COR-L47 (cell line): ENCODE measurements around the gene EFR3B.
"Not testable (repeated sequence)": the region's sequence is repeated elsewhere in the genome, so short reads cannot be mapped to it uniquely, and the experiment has no call there.

ENCODE experiments used
- DNase-seq: peaks from one replicate; lab custom pipeline; 2025; lab: John Stamatoyannopoulos, UW

EFR3B gene

DNA sequence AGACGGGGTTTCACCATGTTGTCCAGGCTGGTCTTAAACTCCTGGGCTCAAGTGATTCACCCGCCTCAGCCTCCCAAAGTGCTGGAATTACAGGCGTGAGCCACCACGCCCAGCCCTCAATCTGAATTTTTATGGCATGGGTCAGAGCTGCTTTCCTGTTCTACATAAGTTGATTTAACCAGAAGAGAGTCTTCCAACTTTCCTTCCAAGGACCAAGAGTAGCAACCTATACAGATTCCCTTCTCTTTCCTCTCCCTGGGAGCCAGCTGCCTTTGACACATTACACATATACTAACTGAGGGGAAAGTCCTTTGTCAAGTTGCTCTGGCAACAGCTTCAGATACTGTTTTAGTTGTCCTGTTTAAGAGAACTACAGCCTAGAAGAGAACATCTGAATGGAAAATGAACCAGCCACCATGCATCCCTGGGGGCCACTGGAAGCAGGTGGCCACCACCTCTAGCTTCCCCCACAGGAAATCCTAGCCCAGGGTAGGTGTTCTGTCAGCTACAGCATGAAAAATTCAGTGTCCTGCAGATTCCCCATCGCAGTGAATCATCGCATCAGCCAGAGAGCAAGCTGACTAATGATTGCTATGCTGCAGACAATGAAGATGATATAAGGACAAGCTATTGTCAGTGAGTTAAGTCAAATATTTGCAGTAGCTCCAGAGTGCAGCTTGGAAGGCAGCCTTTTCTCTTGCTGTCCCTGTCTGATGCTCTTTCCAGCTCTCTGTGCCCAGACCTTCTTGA is 63.6 kb downstream of the EFR3B start:
- DNase-seq, result peak; percentile 83

DNA sequence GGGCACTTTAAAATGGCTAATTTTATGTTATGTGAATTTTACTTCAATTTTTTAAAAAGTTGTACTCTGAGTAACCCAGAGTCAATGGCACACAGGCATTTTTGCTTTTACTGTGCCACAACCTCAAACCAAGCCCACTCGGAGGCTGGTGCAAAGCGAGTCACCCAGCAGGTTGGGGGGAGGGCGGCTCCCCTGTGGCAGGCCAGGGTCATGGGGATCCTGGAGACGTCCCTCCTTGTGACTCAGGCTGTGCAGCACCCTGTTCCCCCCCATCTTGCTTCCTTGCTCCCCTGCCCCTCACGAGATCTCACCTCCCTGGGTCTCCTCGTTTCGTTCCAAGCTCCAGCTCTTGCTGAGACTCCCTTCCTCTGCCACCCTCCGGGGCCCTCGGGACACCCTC is 67.9 kb downstream of the EFR3B start:
- no peak for DNase-seq

- DNase-seq, result no peak
Observed at GRCh38 chr2:25112113-25112512, 70.2 kb downstream of the EFR3B start.

GRCh38 chr2:25115249-25115883 is 73.5 kb downstream of the EFR3B start:
- DNase-seq, result no peak

GRCh38 chr2:25115902-25116301 is 74.0 kb downstream of the EFR3B start:
- no peak for DNase-seq

GRCh38 chr2:25116956-25117355 is 75.1 kb downstream of the EFR3B start:
- no peak for DNase-seq

DNA sequence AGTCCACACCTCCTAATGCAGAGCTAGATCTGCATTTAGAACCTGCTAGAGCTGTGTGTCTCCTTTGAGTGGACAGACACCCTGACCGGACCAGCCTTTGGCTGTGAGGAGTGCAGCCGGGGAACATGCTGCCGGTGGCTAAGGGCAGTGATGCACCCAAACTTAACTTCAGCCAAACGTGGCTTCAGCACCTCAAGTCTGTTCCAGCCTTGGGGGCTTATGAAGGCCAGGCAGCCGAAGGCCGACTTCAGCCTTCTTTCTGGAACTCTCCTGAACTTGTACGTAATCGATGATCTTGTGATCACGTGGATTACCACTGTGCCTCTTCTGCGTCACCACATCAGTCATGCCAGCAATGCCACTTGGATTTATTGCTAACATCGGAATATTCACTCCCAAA is 77.4 kb downstream of the EFR3B start:
- DNase-seq, result no peak

DNA sequence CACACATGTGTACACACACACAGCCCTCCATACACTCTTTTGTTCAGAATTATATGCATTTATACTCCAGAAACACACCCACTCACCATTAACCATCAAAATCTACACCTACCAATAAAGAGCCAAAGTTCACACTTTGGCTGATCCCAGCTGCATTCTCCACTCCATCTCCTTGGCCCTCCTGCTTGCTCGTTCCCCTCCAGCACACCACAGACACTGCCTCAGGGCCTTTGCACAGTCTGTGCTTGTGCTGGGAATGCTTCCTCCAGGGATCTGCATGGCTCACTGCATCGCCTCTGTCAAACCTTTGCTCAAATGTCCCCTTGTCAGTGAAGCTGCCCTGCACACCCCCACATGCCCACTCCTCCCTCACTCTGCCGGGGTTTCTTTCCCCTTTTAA is 80.5 kb downstream of the EFR3B start:
- DNase-seq, result no peak

- DNase-seq, result no peak
Observed at GRCh38 chr2:25123682-25124081, 81.8 kb downstream of the EFR3B start.

- DNase-seq, result no peak
Observed at GRCh38 chr2:25125189-25125588, 83.3 kb downstream of the EFR3B start.

DNA sequence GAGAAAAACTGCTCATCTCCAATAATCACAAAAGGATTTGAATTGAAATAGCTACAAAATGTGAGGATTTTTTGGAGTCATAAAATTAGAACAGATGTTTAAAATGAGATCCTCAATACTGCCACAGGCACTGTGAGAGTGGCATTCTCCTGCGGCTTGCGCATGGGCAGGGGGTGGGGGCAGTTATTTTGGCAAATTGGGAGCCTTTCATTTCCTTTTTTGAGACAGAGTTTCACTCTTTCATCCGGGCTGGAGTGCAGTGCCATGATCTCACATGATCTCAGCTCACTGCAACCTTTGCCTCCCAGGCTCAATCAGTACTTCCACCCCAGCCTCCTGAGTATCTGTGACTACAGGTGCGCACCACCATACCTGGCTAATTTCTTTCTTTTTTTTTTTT is 84.1 kb downstream of the EFR3B start:
- no peak for DNase-seq

- not testable (repeated sequence) for DNase-seq
Observed at GRCh38 chr2:25127071-25127470, 85.2 kb downstream of the EFR3B start.

GRCh38 chr2:25127646-25128045 is 85.8 kb downstream of the EFR3B start:
- no peak for DNase-seq

DNA sequence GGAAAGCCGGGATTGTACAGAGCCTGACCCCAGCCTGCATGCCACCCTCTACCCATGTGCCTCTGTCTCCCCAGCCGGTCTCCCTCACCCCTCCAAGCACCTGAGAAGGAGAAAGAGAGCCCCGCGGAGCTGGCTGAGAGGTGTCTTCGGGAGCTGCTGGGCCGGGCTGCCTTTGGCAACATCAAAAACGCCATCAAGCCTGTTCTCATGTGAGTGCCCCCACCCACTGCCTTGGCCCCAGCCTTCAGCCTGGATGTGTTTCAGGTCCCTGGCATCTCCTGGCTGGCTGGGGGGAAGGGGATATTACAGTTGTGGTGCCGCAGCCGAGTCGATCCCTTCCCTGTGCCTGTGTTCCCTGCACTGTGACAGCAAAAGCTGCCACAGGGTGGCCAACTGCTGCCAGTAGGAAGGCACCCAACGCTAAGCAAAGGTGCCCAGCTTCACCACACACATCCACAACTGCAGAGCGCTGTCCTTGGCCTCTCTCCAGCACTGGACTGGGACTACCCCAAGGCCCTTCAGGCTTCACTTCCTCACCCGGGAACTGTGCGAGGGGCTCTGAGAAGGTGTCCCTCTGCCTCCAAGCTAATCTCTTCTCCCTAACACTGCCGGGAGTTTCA is 88.1 kb downstream of the EFR3B start:
- no peak for DNase-seq

DNA sequence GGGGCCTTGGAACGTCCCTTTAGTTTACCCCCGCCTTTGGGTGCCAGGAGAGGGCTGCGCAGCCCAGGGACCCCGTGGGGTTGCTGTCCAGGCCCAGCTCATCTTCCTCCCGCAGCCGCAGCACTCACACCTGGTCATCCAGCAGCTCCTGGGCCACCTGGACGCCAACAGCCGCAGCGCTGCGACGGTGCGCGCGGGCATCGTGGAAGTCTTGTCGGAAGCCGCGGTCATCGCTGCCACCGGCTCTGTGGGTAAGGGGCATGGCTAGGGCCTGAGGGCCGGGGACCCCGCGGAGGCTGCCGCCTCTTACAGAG is 89.3 kb downstream of the EFR3B start:
- DNase-seq, result no peak

GRCh38 chr2:25131567-25132298 is 89.9 kb downstream of the EFR3B start:
- no peak for DNase-seq

DNA sequence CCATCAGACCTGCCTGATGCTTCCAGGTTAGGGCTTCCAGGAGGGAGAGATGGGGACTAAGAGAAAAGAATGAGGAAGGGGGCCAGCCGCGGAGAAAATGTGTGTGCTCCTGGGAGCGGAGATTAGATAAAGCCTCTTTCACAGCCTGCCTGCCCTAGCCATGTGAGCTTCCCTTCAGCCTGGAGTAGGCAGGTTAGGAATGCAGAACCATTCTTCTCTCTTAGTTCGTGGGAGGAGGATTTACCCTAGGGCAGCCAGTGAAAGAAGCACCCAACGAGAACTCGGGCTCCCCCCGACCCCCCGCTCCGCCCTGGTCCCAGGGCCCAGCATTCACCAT is 90.4 kb downstream of the EFR3B start:
- no peak for DNase-seq

DNA sequence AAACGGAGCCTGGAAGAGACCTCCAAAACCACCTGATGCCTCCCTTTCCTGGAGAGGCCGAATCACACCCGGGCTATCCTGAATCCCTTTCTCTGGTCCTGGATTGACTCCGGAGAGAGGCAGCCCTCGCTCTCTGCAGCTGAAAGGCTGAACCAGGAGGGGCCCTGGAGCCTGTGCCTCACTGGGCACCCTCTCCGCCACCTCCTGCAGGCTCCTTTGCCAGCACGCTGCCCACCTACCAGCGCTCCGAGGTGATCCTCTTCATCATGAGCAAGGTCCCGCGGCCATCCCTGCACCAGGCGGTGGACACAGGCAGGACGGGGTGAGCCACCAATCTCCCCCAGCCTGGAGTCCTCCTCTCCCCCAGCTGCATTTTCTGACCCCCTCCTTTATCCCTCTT is 90.8 kb downstream of the EFR3B start:
- no peak for DNase-seq

GRCh38 chr2:25140535-25140934 is 98.7 kb downstream of the EFR3B start:
- not testable (repeated sequence) for DNase-seq

DNA sequence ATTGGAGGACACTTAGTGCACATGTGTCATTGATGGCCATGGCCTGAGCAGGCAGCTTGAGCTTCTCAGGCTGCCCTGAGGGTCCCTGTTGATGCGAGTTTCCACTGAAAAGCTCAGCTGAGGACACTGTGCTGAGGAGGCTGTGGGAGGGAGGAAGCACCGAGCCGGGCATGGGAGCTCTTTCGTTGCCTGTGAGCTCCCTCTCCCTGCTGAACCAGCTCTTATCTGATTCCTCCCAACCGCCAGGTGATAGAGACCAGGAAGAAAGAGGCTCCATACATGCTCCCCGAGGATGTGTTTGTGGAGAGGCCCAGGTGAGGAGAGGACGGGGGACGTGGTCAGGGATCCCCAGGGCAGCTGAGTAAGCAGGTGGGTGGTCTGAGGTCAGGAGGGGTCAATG is 99.2 kb downstream of the EFR3B start:
- DNase-seq, result no peak

DNA sequence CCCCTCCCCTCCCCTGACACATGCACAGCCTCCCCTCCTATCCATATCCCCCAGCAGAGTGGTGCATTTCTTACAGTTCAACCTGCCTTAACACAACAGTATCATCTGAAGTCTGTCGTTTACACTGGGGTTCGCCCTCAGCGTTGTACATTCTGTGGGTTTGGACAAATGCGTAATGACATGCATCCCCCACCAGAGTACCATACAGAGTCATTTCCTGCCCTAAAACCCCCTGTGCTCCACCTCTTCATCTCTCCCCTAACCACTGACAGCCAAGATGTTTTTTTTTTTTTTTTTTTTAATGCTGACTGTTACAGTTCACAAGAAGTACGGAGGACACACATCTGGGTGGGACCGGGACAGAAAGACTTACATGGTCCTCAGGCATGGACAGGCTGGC is 103.9 kb downstream of the EFR3B start:
- no peak for DNase-seq

DNA sequence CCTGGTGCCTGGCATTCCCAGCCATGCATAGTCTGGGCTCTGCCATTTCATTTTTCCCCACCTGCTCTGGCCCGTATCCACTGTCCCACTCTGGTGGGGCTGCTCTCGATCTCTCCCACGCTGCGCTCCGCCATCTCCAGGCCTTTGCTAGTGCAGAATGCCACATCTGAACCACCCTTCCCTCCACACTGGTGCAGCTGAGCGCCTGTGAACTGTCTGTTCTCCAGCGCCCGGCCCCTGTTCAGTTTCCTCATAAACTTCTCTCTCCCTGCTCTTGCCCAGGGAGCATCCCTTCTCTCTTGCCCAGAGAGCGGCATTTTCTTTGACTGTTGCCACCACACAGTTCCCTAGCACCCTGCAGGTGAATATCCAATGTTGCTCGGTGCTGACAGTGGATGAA is 105.0 kb downstream of the EFR3B start:
- no peak for DNase-seq

DNA sequence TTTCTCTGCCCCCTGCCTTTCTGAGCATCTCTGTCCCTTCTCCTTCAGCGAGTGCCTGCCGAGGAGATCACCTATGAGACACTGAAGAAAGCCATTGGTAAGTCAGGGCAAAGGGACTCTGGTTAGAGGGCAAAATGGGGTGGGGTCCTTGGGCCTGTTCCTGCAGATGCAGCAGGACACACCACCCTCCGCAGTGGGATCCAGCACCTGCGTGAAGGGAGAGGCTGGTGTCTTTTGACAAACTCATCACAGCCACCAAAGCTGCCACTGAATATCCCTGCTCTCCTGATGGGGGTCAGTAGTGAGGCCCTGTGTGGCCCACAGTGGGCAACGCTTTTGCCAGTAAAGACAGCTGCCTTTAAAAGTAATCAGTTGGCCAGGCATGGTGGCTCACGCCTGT is 107.8 kb downstream of the EFR3B start:
- no peak for DNase-seq
